HG03521 (cell line): Measurements from ENCODE around the gene ZNF579.
"Not testable (repeated sequence)": the region's sequence is repeated elsewhere in the genome, so short reads cannot be mapped to it uniquely, and the experiment has no call there.

ENCODE experiments used
- ATAC-seq: cut with Tn5 transposase; IDR thresholded peaks from one replicate; pipeline ENCODE4 v1.9.1; 2021; ENCODE audit warnings: mild to moderate bottlenecking, moderate library complexity; ENCODE audit not compliant: unreplicated experiment

The ZNF579 gene

DNA sequence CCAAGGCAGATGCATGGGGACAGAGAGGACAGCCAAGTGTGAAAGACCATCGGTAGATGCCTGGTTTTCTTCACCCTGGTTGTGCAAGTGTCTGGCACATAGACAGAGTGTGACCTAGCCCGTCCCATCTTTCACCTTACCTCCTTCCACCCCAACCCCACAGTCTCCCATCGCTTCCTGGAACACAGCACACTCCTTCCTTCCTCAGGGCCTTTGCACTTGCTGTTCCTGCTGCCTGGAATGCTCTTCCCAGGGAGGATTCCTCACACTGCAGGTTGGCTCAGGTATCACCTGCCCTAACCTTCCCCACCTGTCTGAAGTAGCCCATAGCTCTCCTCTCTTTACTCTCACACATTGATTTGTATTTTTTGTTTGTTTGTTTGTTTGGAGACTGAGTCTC, 15.7 kb upstream of the ZNF579 start:
- ATAC-seq: no peak

DNA sequence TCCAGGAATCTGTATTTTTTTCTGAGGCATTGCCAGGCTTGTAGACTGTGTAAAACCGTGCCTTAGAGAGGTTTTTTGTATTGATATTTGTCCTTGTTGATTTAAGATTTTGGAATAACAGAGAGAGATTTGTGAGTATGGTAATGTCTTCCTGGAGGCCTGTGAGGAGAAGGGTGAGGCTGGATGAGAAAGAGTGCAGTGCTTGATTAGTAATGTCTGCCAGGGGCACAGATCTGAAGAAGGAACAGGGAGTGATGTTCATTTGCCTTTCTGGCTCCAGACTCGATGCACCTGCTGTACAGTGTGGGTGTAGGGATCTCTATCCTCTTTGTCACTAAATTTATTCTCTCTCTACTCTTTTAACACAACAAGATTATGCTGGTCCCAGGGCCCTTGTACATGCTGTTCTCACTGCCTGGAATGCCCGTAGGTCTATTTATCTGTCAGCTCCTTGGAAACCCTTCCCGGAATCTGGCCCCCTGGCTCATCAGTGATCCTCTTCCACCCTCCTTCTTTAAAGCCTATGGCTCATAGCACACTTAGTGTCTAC, 14.4 kb upstream of the ZNF579 start:
- ATAC-seq: no peak

DNA sequence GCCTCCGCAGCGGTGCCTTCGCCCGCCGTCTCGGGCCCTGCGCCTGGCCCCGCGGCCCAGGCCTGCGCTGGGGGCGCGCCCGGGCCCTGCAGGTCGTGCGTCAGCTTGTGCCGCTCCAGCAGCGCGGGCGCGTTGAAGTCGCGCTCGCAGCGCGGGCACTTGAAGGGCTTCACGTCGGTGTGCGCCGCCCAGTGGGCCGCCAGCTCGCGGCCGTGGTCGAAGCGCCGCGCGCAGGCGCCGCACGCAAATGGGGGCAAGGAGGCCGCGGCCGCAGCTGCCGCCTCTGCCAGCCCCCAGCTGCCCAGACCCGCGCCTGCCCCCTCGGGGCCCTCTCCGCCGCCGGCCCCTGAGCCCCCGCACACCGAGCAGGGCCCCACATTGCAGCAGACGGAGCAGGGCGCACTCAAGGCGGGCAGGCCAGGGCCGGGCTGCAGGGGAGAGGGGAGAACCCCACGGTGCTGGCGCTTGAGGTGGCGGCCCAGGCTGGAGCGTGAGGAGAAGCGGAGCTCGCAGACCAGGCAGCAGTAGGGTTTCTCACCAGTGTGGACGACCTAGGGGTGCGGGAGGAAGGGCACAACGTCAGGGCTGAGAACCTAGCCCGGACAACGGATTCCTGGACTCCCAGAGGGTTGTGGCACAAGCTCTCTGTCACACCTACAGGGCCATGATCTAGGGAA, 12.6 kb upstream of the ZNF579 start:
- ATAC-seq: no peak

DNA sequence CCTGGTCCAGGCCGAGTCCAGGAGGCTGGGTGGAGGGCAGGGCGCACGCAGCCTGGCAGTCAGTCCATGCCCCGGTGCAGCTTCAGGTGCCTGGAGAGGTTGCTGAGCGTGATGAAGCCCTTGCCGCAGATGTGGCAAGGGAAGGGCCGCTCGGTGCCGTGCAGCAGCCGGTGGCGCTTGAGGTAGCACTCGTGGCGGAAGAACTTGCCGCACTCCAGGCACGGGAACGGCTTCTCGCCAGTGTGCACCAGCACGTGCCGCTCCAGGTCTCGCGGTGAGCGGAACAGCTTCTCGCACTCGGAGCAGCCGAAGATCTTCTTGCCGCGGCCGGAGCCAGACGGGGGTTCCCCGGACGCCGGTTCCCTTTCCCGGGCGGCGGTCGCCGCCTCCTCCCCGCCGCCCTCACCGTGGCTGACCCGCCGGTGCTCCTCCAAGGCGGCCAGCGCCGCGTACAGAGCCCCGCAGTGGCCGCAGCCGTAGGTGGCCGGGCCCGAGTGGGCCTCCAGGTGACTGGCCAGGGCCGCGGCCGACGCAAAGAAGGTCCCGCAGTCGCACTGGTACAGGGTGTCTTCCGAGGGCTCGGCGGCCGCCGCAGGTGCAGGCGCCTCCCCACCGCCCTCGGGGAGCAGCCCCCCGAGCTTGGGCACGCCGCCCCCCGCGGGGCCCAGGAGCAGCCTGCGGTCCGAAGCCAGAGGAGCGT, 11.9 kb upstream of the ZNF579 start:
- no peak for ATAC-seq

DNA sequence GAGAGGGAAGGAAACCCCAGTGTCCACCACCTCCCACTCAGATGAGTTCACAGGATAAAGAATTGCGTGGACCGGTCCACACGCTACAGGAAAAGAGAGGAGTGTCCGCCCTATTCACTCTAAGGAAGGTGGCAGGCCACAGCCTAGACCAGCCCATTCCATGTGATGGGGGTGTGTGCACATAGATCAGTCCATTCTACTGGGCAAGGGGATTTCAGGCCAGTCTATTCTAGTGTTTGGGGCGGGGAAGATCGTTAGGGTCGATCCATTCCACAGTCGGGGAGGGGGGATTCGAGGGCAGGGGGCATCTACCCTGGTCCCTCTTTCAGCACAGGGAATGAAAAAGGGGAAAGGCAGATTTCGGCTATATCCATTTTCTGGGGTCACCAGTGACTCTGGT, 10.9 kb upstream of the ZNF579 start:
- ATAC-seq: no peak

DNA sequence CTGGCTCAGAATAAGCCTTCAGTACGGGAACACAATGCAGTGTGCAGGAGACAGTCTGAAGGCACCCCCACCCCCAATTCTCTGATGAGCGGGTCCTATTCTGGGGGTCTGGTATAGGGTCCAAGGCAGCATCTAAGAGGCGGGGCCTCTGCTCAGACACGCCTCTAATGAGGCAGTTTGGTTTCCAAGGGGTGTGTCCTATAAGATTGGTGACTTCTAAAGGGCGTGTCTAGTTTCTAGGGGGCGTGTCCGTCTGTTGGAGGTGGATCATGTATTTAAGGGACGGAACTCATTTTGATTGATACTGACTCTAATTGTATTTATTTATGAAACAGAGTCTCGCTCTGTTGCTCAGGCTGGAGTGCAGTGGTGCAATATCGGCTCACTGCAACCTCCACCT, 10.0 kb upstream of the ZNF579 start:
- no peak for ATAC-seq

DNA sequence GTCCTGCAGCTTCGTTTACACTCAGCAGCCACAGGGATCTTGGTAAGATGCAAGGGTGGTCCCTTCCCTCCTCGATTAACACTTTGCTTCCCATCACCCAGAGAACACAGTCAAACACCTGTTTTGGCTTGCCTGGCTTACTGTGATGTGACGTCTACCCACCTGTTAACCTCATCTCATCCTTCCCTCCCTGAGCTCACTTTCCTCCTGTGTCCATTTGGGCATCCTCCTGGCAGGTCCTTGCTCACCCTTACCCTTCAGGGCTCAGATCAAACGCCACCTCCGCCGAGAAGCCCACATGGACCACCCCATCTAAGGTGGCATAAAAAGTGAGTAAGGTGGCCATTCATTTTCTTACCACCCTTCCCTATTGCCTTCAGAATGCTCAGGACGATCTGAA, 9.5 kb upstream of the ZNF579 start:
- no peak for ATAC-seq

DNA sequence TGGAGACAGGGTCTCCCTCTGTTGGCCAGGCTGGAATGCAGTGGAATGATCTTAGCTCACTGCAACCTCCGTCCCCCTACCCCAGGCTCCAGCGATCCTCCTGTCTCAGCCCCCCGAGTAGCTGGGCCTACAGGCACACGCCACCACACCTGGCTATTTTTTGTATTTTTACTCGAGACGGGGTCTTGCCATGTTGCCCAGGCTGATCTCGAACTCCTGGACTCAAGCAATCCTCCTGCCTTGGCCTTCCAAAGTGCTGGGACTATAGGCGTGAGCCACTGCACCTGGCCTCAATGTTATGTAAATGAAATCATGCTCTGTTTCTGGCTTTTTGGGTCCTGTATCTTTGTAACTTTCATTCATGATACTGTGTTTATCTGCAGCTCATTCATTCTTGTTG, 8.1 kb upstream of the ZNF579 start:
- no peak for ATAC-seq

DNA sequence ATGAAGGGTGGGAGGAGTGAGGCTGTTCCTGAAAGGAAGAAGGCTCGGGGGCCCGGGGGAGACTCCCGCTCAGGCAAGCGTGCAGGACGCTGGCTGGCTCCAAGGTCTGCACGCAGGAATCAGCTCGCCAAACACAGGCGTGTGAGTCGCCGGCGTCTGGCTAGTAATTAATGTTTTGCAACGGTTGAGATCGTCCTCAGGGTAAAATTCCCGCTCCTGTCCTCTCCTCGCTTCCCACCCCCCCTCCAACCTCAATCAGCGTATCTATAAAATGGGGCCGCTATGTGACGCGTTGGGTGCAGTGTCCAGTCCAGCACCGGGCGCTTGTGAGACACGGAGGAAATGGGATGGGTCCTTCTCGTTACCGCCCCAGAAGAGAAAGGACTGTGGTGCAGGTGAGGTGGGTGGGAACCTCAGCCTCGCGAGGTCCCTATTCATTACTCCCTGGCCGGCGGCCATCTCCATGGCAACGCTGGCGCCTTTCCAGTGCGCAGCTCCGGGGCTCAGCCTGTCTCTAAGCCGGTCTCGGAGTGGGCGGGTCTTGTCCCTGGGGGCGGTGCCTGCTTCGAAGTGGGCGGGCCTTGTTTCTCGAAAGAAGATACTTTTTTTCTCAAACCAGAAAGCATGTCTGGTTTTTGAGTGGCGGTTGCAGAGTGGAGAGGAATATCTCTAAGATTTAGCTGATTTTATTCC, 6.5 kb upstream of the ZNF579 start:
- peak; percentile 88 for ATAC-seq

DNA sequence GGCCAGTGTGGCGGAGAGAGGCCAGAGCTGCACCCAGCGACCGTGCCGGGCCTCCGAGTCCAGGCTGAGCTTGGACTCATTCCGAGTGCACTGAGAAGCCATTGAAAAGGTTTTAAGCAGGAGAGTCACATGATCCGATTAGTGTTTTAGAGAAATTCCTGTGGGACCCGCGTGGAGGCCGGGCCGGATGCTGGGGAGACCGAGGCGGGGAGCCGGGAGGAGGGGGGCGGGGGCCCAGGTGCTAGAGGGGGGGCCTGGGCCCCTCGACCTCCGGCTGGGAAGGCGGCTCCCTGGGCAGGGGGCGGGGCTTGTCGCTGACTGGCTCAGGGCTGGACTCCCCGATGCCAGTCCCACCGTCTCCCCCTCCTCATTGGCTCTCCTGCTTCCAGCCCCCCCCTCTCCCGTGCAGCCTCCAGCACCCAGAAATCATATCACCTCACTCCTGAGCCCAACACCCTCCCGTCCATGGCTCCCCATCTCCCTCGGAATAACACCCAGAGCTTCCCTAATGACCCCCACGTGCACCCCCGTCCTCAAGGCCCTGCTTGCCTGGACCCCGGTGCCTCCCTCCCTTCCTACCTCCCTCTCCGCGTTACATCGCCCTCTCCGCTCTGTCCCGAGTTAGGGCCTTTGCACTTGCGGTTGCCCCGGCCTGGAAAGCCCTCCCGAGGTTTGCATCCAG, 5.2 kb upstream of the ZNF579 start:
- no peak for ATAC-seq

DNA sequence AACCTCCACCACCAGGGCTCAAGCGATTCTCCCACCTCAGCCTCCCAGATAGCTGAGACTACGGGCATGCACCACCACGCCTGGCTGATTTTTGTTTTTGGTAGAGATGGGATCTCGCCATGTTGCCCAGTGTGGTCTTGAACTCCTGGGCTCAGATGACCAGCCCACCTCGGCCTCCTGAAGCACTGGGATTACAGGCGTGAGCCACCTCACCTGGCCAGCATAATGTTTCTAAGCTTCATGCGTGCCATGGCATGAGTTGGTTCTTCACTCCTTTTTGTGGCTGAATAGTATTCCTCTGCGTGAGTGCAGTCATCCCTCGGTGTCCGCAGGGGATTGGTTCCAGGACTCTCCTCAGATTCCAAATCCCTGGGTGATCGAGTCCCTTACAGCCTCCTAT, 4.2 kb upstream of the ZNF579 start:
- ATAC-seq: no peak

DNA sequence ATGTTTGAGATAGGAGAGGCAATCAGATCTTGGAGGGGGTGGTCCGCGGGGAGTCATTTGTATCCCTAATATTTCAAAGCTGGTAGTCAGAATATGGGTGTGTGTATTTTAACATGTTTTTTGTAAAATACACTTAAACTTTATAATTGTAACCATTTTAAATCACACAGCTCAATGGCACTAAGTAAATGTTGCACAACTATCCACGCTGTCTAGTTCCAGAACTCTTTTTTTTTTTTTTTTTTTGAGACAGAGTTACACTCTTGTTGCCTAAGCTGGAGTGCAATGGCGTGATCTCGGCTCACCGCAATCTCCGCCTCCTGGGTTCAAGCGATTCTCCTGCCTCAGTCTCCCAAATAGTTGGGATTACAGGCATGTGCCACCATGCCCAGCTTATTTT, 3.2 kb upstream of the ZNF579 start:
- not testable (repeated sequence) for ATAC-seq

DNA sequence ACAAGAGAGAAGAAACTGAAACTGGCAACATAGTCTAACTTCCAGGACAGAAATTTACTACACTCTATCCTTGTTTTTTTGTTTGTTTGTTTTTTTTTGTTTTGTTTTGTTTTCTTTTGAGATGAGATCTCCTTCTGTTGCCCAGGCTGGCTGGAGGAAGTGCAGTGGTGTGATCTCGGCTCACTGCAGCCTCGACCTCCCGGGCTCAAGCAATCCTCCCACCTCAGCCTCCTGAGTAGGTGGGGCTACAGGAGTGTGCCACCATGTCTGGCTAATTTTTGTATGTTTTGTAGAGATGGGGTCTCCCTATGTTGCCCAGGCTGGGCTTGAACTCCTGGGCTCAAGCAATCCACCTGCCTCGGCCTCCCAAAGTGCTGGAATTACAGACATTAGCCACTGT, 1.6 kb upstream of the ZNF579 start:
- not testable (repeated sequence) for ATAC-seq

DNA sequence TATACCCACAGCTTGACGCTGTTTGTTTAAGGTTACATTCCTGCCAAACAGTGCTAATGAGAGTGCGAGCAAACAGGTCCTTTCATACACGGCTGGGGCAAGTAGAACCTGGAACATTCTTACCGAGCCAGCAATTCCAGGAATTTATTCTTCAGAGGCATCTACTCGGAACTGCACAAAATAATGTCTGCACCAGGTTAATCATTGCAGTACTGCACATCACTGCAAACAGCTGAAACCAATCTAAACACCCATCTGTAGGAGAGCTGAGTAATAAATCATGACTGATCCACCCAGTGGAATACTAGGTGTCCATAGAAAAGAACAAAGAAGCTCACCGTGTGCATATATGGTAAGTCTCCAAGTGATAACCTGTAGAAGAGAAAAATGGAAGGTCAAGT, 1.2 kb upstream of the ZNF579 start:
- ATAC-seq: no peak

DNA sequence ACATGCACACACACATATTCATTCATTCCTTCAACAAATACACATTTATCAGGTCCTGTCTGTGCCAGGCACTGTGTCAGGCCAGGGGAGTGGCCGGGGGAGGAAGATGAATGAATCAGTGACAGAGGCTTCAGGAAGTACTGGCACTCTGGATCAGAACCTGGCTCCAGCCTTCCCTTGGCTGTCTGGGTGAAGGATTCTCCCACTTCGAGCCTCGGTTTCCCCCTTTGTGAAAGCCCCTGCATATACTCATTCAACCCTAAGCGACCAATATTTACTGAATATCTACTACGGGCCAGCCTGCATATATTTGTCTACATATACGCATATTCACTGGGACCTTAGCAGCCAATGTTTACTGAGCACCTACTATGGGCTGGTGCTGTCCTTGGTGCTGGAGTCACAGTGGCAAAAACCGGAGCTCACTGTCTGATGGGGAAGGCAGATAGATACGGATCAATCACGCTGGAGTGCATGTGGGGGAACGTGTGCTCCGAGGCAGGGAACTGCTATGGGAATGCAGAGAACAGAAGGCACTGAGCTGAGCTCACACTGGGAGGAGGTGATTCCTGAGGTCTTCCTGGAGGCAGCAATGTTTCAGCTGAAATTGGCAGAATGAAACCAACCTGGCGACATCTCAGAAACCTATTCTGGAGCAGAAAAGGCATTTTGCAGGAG, 636 bp upstream of the ZNF579 start:
- ATAC-seq: no peak

DNA sequence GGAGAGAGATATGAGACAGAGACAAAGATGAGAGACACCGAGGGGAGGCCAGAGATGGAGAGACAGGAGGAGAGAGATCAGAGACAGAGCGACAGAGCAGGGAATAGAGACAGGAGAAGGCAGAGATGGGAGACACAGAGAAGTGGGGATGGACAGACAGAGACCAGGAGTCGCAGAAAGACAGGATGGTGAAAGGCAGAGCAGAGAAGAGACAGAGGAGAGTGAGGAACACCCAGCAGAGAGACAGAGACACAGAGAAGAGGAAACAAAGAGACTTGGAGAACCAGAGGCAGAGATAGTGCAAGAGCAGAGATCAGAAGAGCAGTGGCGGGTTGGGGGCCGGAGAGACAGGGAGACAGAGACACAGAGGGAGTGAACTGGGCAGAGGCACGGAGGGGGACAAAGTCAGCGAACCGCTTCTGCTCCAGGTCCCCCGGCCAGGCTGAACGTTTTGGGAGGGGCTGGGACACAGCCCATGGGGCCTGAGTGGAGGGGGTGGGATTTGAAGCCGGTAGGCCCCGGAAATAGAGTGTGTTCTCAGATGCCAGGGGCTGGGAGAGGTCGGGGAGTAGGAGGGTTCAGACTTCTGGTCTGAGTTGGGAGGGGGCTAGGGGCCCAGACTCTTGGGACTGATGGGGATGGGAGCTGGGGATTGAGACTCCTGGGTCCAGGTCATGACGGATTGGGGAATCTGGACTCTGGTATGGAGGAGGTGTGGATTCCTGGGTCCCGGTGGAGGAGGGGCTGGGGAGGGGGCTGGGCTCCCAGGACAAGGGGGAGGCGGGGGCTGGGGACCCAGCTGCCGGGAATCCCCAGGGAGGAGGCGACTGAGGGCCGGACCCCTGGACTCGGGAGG, 654 bp downstream of the ZNF579 start:
- ATAC-seq: no peak

DNA sequence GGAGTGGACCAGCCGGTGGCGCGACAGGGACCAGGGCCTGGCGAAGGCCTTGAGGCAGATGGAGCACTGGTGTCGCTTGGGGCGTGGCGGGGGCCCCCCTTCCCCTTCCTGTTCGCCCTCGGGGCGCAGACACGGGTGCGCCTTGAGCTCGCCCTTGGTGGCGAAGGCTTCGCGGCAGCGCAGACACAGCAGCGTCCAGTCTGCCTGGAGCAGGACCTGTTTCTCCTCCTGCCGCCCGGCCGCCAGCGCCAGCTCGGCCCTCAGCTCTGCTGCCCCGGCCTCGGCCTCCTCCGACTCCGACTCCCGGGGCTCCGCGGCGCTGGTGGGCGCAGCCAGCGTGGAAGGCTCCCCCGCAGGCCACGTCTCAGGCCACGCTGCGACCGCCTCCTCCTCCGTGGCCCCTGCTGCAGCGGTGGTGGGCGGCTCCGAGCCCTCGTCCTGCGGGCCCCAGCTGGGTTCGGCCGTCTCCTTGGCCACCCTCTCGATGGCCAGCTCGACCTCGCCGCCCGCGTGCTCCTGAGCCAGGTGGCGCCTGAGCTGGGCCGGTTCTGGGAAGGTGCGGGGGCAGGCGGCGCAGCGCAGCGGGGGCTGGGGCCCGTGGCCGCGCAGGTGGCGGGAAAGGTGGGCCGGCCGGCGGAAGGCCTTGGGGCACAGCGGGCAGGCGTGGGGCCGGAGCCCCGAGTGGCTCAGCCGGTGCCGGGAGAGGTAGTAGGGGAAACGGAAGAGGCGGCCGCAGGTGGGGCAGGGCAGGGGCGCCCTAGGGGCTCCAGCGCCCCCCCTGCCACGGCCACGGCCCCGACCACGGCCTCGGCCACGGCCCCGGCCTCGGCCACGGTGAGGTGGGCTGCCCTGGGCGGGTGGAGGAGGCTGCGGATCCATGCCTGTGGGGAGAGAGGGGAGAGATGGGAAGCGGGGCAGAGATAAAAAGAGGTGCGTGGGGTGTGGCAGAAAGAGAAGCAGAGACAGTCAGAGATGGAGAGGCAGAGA, 1.6 kb downstream of the ZNF579 start:
- no peak for ATAC-seq

DNA sequence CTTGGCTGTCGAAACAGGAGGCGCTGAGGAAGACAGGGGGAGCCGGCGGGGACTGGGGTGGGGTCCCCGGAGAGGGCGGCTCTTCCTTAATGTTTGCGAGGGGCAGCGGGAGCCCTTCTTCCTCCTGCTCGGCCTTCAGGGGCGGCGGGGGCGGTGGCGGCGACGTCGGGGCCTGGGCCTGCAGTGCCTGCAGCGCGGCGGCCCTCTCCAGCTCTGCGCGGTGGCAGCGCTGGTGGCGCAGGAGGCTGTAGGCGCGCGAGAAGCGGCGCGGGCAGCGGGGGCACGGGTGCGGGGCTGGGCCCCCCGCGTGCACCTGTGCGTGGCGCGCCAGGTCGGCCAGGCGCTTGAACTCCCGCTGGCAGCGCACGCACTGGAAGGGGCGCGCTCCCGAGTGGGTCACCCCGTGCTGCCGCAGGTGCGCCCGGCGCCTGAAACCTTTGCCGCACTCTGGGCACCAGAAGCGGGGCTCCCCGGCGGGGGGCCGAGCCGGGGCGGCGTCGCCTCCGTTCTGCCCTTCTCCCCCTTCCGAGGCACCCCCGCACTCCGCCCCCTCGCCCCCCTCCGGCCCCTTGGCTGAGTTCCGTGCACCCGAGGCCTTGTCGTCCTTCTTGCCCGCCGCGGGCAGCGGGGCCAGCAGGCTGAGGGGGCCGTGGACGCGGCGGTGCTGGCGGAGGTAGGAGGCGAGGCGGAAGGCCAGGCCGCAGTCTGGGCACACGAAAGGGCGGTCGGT, 2.5 kb downstream of the ZNF579 start:
- no peak for ATAC-seq
